ENCODE results near the gene DYSF. TPM values are rescaled to one million over a fixed set of nuclear protein-coding genes. Genes with fewer than 3 reads are reported as not detected.

The DYSF gene
- total RNA-seq, 1 donor = 0.18 TPM

- no peak for DNase-seq (ENCODE audit: low read depth)
- H3K4me3 ChIP-seq (ENCODE audit: low read depth, low read length) = no peak overlapping the region
- TF ChIP-seq, protein P1, sequence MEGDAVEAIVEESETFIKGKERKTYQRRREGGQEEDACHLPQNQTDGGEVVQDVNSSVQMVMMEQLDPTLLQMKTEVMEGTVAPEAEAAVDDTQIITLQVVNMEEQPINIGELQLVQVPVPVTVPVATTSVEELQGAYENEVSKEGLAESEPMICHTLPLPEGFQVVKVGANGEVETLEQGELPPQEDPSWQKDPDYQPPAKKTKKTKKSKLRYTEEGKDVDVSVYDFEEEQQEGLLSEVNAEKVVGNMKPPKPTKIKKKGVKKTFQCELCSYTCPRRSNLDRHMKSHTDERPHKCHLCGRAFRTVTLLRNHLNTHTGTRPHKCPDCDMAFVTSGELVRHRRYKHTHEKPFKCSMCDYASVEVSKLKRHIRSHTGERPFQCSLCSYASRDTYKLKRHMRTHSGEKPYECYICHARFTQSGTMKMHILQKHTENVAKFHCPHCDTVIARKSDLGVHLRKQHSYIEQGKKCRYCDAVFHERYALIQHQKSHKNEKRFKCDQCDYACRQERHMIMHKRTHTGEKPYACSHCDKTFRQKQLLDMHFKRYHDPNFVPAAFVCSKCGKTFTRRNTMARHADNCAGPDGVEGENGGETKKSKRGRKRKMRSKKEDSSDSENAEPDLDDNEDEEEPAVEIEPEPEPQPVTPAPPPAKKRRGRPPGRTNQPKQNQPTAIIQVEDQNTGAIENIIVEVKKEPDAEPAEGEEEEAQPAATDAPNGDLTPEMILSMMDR (IDR thresholded peaks at IDR 0.05; ENCODE audit: insufficient read depth, low read length) = no peak
Measured at GRCh38 chr2:71715241-71715750, 261.9 kb downstream of the DYSF start.

GRCh38 chr2:71715951-71716696, 262.8 kb downstream of the DYSF start:
- DNase-seq (ENCODE audit: low read depth) = no peak
- no peak overlapping the region for H3K4me3 ChIP-seq (ENCODE audit: low read depth, low read length)
- TF ChIP-seq, protein P1 (IDR thresholded peaks at IDR 0.05; ENCODE audit: insufficient read depth, low read length) = no peak

DNA sequence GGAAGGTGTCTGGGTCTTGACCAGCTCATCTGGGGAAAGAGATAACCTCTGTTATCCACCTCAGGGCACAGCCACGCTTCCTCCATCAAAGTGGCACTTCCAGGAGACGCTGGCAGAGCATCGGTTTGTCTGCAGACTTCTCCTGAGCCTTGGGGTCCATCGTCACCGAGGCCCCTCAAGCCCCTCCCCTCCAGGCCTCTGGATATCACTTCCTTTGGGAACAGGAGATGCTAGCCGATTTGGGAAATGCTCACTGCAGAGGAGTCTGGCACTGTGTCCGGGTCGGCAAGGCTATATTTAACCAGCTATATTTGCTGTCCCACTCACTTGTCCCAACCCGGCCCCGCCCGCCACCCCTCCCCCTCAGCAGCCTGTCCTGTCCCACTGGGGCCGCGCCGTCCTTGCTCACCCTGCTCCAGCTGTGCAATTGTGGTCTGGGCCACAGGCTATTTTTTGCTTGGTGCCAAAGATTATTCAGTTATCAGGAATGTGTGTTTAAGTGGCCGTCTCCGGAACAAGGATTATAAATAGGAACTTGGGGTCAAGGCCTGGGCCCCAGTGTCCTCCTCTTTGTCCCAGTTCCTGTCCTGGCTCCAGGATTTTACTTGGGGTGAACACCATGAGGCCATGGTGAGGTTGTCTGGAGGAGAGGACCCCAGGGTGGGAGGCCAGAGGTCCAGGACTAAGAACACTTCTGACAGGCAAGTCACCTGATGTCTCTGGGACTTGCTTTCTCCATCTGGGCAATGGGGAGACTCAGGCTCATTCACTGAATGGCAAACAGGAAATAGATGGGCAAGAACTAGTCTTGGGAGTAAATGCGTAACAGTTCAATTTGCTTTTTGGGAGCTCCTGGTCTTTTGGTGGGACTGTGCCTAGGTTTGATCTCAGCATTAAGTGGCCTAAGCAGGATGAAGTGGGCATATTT, 263.6 kb downstream of the DYSF start:
- DNase-seq (ENCODE audit: low read depth) = peak; percentile 71
- TF ChIP-seq, protein P1 (IDR thresholded peaks at IDR 0.05; ENCODE audit: insufficient read depth, low read length) = no peak
- no peak overlapping the region for H3K4me3 ChIP-seq (ENCODE audit: low read depth, low read length)

DNA sequence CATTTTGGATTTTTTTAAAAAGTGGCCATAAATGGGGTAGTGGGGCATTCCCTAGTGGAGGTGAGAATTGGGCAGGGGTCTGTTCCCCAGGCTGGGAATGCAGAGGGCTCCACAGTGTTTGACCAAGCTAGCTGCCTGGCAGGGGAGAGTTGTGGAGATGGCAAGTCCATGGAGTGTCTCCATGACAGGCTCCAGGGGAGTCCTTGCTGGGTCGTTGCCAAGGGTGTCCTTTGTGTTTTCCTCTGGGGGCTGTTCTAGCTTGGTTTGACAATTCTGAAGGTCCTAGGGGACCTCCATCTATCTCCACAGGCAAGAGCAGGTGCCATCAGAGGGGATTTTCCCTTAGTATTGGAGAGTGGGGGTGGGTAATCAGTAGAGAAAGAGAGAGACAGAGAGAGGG, 265.3 kb downstream of the DYSF start:
- TF ChIP-seq, protein P1 (IDR thresholded peaks at IDR 0.05; ENCODE audit: insufficient read depth, low read length) = no peak
- no peak overlapping the region for H3K4me3 ChIP-seq (ENCODE audit: low read depth, low read length)
- no peak for DNase-seq (ENCODE audit: low read depth)

GRCh38 chr2:71719520-71720282, 266.3 kb downstream of the DYSF start:
- TF ChIP-seq, protein P1 (IDR thresholded peaks at IDR 0.05; ENCODE audit: insufficient read depth, low read length) = no peak
- DNase-seq (ENCODE audit: low read depth) = no peak
- no peak overlapping the region for H3K4me3 ChIP-seq (ENCODE audit: low read depth, low read length)

DNA sequence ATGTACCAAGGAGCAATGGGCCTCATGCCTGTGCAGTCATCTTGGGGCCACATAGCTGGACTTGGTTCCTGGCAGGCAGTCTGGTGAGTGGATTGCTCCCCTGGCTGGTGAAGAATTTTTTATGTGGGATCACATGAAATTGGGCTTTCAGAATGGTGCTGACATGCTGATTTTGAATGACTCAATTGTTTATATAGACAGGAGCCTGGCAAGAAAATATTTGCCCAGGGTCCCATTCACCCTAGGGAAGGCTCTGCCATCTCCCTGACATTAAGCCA, 266.9 kb downstream of the DYSF start:
- TF ChIP-seq, protein P1 (IDR thresholded peaks at IDR 0.05; ENCODE audit: insufficient read depth, low read length) = no peak
- H3K4me3 ChIP-seq (ENCODE audit: low read depth, low read length) = no peak overlapping the region
- no peak for DNase-seq (ENCODE audit: low read depth)

Data from fibroblast of the aortic adventitia (primary cell).